HCT116 (cell line): ENCODE results near the gene FCN3. TPM values are rescaled to one million over a fixed set of nuclear protein-coding genes. Genes with fewer than 3 reads are reported as not detected.
A peak's percentile ranks its signal among the peaks of the same experiment; 100 is the strongest.

Experiments used
- ATAC-seq: fragments of 200-7000 bp; cut with Tn5 transposase; 2 replicates; pipeline ENCODE4 v1.9.1; 2020; ENCODE audit warnings: mild to moderate bottlenecking, moderate library complexity
- BruUV-seq: library from RNA; stranded (reverse); fragments of 400-500 nt; replicated peaks from 2 replicates; lab custom pipeline; 2021; lab: Mats Ljungman, UMichigan
- CTCF ChIA-PET: fragments of 300-600 bp; sonication (Branson Sonifier 250); formaldehyde crosslinking; loops from one replicate; lab custom pipeline; 2021; ENCODE audit warnings: antibody characterized with exemption; lab: Charles Lee
- POLR2A ChIA-PET: fragments of 300-600, 350-600 bp; sonication (Branson Sonifier 250); formaldehyde crosslinking; loops from one replicate; lab custom pipeline; 2021; ENCODE audit warnings: antibody characterized with exemption; lab: Charles Lee
- RAD21 ChIA-PET, 2 experiments: fragments of 300-600 bp; sonication (Branson Sonifier 250); formaldehyde crosslinking; loops; one replicate each; lab custom pipeline; 2023; ENCODE audit warnings: low total read pairs in 2 of 2; ENCODE audit not compliant: uncharacterized antibody in 2 of 2, unreplicated experiment in 2 of 2, low non-redundant PET in 1 of 2; lab: Charles Lee
- DNase-seq: peaks from one replicate; pipeline ENCODE4 v3.0.0-alpha.2; 2010; ENCODE audit warnings: low read depth, low spot score
- H2AFZ ChIP-seq: fragments of 200-600 bp; shearing (Covaris generic), sonication (generic); 2 replicates; pipeline ENCODE4 v1.6.1; 2017; ENCODE audit warnings: low read depth, mixed run types, mixed read lengths, antibody characterized with exemption, low read length; ENCODE audit not compliant: poor library complexity, severe bottlenecking
- H3K27ac ChIP-seq: 2 replicates; pipeline ENCODE4 v1.5.1; 2012; ENCODE audit warnings: low read depth, low read length
- H3K27me3 ChIP-seq: fragments of 200-600 bp; sonication (generic); 2 replicates; pipeline ENCODE4 v1.6.1; 2016; ENCODE audit warnings: mixed run types, low read length, mixed read lengths; ENCODE audit not compliant: insufficient read depth
- H3K36me3 ChIP-seq, 2 experiments: fragments of 200-500 bp in 1 of 2; fragments of 200-600 bp in 1 of 2; sonication (Bioruptor generic) in 1 of 2; sonication (generic) in 1 of 2; 2 replicates each; pipeline versions ENCODE4 v1.5.1 to v1.6.1; 2014 to 2016; ENCODE audit warnings: low read length in 2 of 2, inconsistent platforms in 1 of 2, mixed read lengths in 1 of 2, mixed run types in 1 of 2; ENCODE audit not compliant: insufficient read depth in 2 of 2, control insufficient read depth in 1 of 2
- H3K4me1 ChIP-seq, 2 experiments: fragments of 200-600 bp in 1 of 2; sonication (generic) in 1 of 2; 2 replicates each; pipeline versions ENCODE4 v1.5.1 to v1.6.1; 2012 to 2017; ENCODE audit warnings: low read length in 2 of 2, inconsistent platforms in 1 of 2, mild to moderate bottlenecking in 1 of 2, mixed read lengths in 1 of 2, mixed run types in 1 of 2, moderate library complexity in 1 of 2; ENCODE audit not compliant: insufficient read depth in 2 of 2, control insufficient read depth in 1 of 2
- H3K4me2 ChIP-seq: fragments of 200-600 bp; sonication (generic); 2 replicates; pipeline ENCODE4 v1.6.1; 2017; ENCODE audit warnings: mixed run types, low read length, mixed read lengths
- H3K4me3 ChIP-seq, 2 experiments: fragments of 200-600 bp in 1 of 2; sonication (generic) in 1 of 2; replicated peaks in 1 of 2; 2 replicates each; pipeline ENCODE4 v1.5.1; 2011 to 2016; ENCODE audit warnings: low read length in 2 of 2, control low read depth in 1 of 2, low read depth in 1 of 2, mild to moderate bottlenecking in 1 of 2, mixed read lengths in 1 of 2, mixed run types in 1 of 2
- H3K79me2 ChIP-seq: fragments of 200-600 bp; sonication (generic); 2 replicates; pipeline ENCODE4 v1.6.1; 2017; ENCODE audit warnings: mild to moderate bottlenecking, mixed run types, low read length, moderate library complexity, mixed read lengths; ENCODE audit not compliant: insufficient read depth
- H3K9ac ChIP-seq: fragments of 200-600 bp; sonication (generic); 2 replicates; pipeline ENCODE4 v1.6.1; 2016; ENCODE audit warnings: low read length, mixed read lengths
- H3K9me2 ChIP-seq: fragments of 200-600 bp; sonication (generic), shearing (Covaris generic); 2 replicates; pipeline ENCODE4 v1.6.1; 2017; ENCODE audit warnings: mixed run types, mild to moderate bottlenecking, moderate library complexity; ENCODE audit not compliant: insufficient read depth
- H3K9me3 ChIP-seq, 2 experiments: fragments of 200-500 bp in 1 of 2; fragments of 200-600 bp in 1 of 2; sonication (Bioruptor generic) in 1 of 2; sonication (generic) in 1 of 2; 2 replicates each; pipeline ENCODE4 v1.6.1; 2014 to 2017; ENCODE audit warnings: low read length in 2 of 2, mixed read lengths in 2 of 2, inconsistent platforms in 1 of 2, low read depth in 1 of 2, mild to moderate bottlenecking in 1 of 2, mixed run types in 1 of 2, moderate library complexity in 1 of 2; ENCODE audit not compliant: control insufficient read depth in 1 of 2, insufficient read depth in 1 of 2
- H4K20me1 ChIP-seq: fragments of 200-600 bp; sonication (generic), shearing (Covaris generic); 2 replicates; pipeline ENCODE4 v1.6.1; 2017; ENCODE audit warnings: mixed run types, mild to moderate bottlenecking, moderate library complexity; ENCODE audit not compliant: insufficient read depth
- ATF3 ChIP-seq: IDR thresholded peaks from 2 replicates; pipeline ENCODE4 v1.6.1; 2012
- CBX3 ChIP-seq: IDR thresholded peaks from 2 replicates; pipeline ENCODE4 v1.6.1; 2012; ENCODE audit warnings: low read depth
- CEBPB ChIP-seq: IDR thresholded peaks from 2 replicates; pipeline ENCODE4 v1.6.1; 2012; ENCODE audit warnings: low read depth
- CTCF ChIP-seq, 3 experiments: fragments of 200-600 bp in 1 of 3; sonication (generic) in 1 of 3; IDR thresholded peaks in 2 of 3; conservative IDR thresholded peaks in 1 of 3; 2 replicates each; pipeline ENCODE4 v1.5.1; 2012 to 2017; ENCODE audit warnings: low read depth in 2 of 3, low read length in 2 of 3, antibody characterized with exemption in 1 of 3, borderline replicate concordance in 1 of 3, control low read depth in 1 of 3, mild to moderate bottlenecking in 1 of 3, mixed read lengths in 1 of 3, mixed run types in 1 of 3, moderate library complexity in 1 of 3; ENCODE audit not compliant: insufficient read depth in 1 of 3
- EGR1 ChIP-seq: IDR thresholded peaks from 2 replicates; pipeline ENCODE4 v1.6.1; 2012; ENCODE audit warnings: low read depth
- ELF1 ChIP-seq: IDR thresholded peaks from 2 replicates; pipeline ENCODE4 v1.6.1; 2012; ENCODE audit warnings: low read depth, borderline replicate concordance
- EZH2 ChIP-seq: fragments of 200-600 bp; sonication (generic); IDR thresholded peaks from 2 replicates; pipeline ENCODE4 v1.6.1; 2017; ENCODE audit warnings: antibody characterized with exemption, mixed run types
- EZH2phosphoT487 ChIP-seq: fragments of 200-600 bp; IDR thresholded peaks from 2 replicates; pipeline ENCODE4 v1.6.1; 2018; ENCODE audit warnings: antibody characterized with exemption, borderline replicate concordance
- FOSL1 ChIP-seq: IDR thresholded peaks from 2 replicates; pipeline ENCODE4 v1.6.1; 2012; ENCODE audit warnings: low read depth
- JUND ChIP-seq: IDR thresholded peaks from 2 replicates; pipeline ENCODE4 v1.6.1; 2012
- MAX ChIP-seq: IDR thresholded peaks from 2 replicates; pipeline ENCODE4 v1.6.1; 2012
- POLR2AphosphoS5 ChIP-seq: IDR thresholded peaks from 2 replicates; pipeline ENCODE4 v1.6.1; 2011; ENCODE audit warnings: mild to moderate bottlenecking, low read depth, low read length, moderate library complexity
- RAD21 ChIP-seq: IDR thresholded peaks from 2 replicates; pipeline ENCODE4 v1.6.1; 2012; ENCODE audit warnings: low read depth, mild to moderate bottlenecking
- SIN3A ChIP-seq: IDR thresholded peaks from 2 replicates; pipeline ENCODE4 v1.6.1; 2012; ENCODE audit warnings: low read depth
- SP1 ChIP-seq: IDR thresholded peaks from 2 replicates; pipeline ENCODE4 v1.6.1; 2012; ENCODE audit warnings: low read depth
- SRF ChIP-seq: IDR thresholded peaks from 2 replicates; pipeline ENCODE4 v1.6.1; 2012; ENCODE audit warnings: low read depth
- TCF7L2 ChIP-seq: IDR thresholded peaks from 2 replicates; pipeline ENCODE4 v1.7.0; 2011; ENCODE audit warnings: borderline replicate concordance, inconsistent platforms; ENCODE audit not compliant: insufficient read depth, insufficient read length; ENCODE audit errors: extremely low read depth
- YY1 ChIP-seq: IDR thresholded peaks from 2 replicates; pipeline ENCODE4 v1.6.1; 2011; ENCODE audit warnings: low read length, low read depth, moderate library complexity, mild to moderate bottlenecking; ENCODE audit not compliant: insufficient replicate concordance; ENCODE audit errors: extremely low read depth
- ZBTB33 ChIP-seq: IDR thresholded peaks from 2 replicates; pipeline ENCODE4 v1.6.1; 2011; ENCODE audit warnings: mild to moderate bottlenecking, low read length, moderate library complexity; ENCODE audit not compliant: insufficient replicate concordance; ENCODE audit errors: extremely low read depth
- ZFX ChIP-seq: fragments of 450-650 bp; IDR thresholded peaks from 2 replicates; pipeline ENCODE4 v1.6.1; 2017
- ZNF274 ChIP-seq: fragments of 200-500 bp; sonication (Bioruptor generic); IDR thresholded peaks from 2 replicates; pipeline ENCODE4 v1.6.1; 2014; ENCODE audit warnings: mild to moderate bottlenecking, low read depth, low read length, inconsistent platforms
- intact Hi-C: fragments of 100-400 bp; cut with micrococcal nuclease; formaldehyde crosslinking; loops from 2 replicates; pipeline ENCODE4 v1.10.0; 2022
- total RNA-seq: library from RNA; stranded (reverse); gene quantifications from one replicate; pipeline ENCODE4 v1.2.1, GENCODE V29; 2021; ENCODE audit not compliant: unreplicated experiment

Gene FCN3
- total RNA-seq, 1 experiment from 2014 or later, result 1.2 TPM

- intact Hi-C loops, result no loop called here
- DNase-seq (peak; percentile 43), ATAC-seq (peak; percentile 75)
- Histone ChIP-seq H3K4me1 (peaks cover 12 to 32% of the 10 kb centered on the region in 2 experiments), H3K4me3 (peak within 1 kb of the TSS; percentile 67 to 69), H3K79me2 (peaks cover 3% of the 10 kb centered on the region; the same call in 1 of the 2 replicates), H3K27ac (peak within 1 kb of the TSS; percentile 100), H3K4me2 (peak within 1 kb of the TSS; percentile 95), H3K9me3 (no peaks in the 10 kb centered on the region), H2AFZ (peak within 1 kb of the TSS; percentile 70), H3K9ac (peak within 1 kb of the TSS; percentile 78), H3K27me3 (no peaks in the 10 kb centered on the region), H3K9me2 (no peaks in the 10 kb centered on the region), H4K20me1 (no peaks in the 10 kb centered on the region), H3K36me3 (peaks cover 0 to 4% of the 10 kb centered on the region in 2 experiments; a peak in 1 of 4 replicates)
- no TSS peak for BruUV-seq
- ChIA-PET CTCF (interaction anchor here (1.0 to 3.3 kb wide), 13 partner anchors 9 to 322 kb away, joined by 3 to 28 read pairs (median 7); partner anchors contain the start of genes CD164L2, GPR3 and SYTL1), POLR2A (interaction anchor here (0.6 to 2.6 kb wide), 13 partner anchors 9 to 367 kb away, joined by 3 to 26 read pairs (median 4); partner anchors contain the start of genes CD164L2 and GPR3), RAD21 (interaction anchor here in 1 of 2 experiments (0.5 kb wide), 1 partner anchor 406 kb away, joined by 3 read pairs; the partner anchor contains the start of gene KDF1)
- TF ChIP-seq CBX3 (no peak), EZH2 (no peak), MAX (peak; percentile 51; the same call in 1 of the 2 replicates), POLR2AphosphoS5 (peak; percentile 78), ZBTB33 (no peak), ZFX (peak; percentile 30; the same call in 1 of the 2 replicates), ZNF274 (no peak), CEBPB (no peak), EGR1 (peak; percentile 73), SRF (no peak), TCF7L2 (no peak), RAD21 (no peak), JUND (no peak), SIN3A (no peak), SP1 (no peak), FOSL1 (no peak), EZH2phosphoT487 (no peak), ELF1 (no peak), CTCF (IDR thresholded peaks at IDR 0.05 in 2 of 3, conservative IDR thresholded peaks at IDR 0.05 in 1 of 3; ENCODE audit: borderline replicate concordance in 1 of 3, insufficient read depth in 1 of 3, low read depth in 2 of 3, low read length in 2 of 3) (peak in 2 of 3 experiments; percentile 36 to 38; a peak in 3 of 6 replicates), ATF3 (no peak), YY1 (no peak)
These were observed 8.0 kb downstream of the FCN3 start, which contains the start of gene MAP3K6 for GRCh38 chr1:27366411-27367159. Gene MAP3K6, minus strand, starts transcription at chr1:27366961. Its CDS starts 364 bp downstream, at chr1:27366597.
